OCI-LY7 (cell line): Measurements from ENCODE around the gene PRKCA. TPM values are rescaled to one million over a fixed set of nuclear protein-coding genes. Genes with fewer than 3 reads are reported as not detected.

Experiments used
- BruUV-seq: library from RNA; stranded (reverse); fragments of 400-500 nt; replicated peaks from 2 replicates; lab custom pipeline; 2021; lab: Mats Ljungman, UMichigan
- CTCF ChIA-PET: fragments of 300-600 bp; sonication (Branson Sonifier 250); formaldehyde crosslinking; loops from one replicate; lab custom pipeline; 2022; ENCODE audit warnings: antibody characterized with exemption; ENCODE audit not compliant: unreplicated experiment; lab: Charles Lee
- POLR2A ChIA-PET: fragments of 300-600 bp; sonication (Branson Sonifier 250); formaldehyde crosslinking; loops from one replicate; lab custom pipeline; 2022; ENCODE audit warnings: antibody characterized with exemption; lab: Charles Lee
- DNase-seq: peaks from one replicate; pipeline ENCODE4 v3.0.0-alpha.2; 2015; ENCODE audit warnings: low spot score
- H2AFZ ChIP-seq: fragments of 200-600 bp; sonication (generic), shearing (Covaris generic); 2 replicates; pipeline ENCODE4 v1.6.1; 2014; ENCODE audit warnings: mild to moderate bottlenecking, antibody characterized with exemption, low read length, moderate library complexity
- H3K27ac ChIP-seq: fragments of 200-600 bp; sonication (generic); 2 replicates; pipeline ENCODE4 v1.5.1; 2014; ENCODE audit warnings: mixed run types, low read depth, mild to moderate bottlenecking, moderate library complexity, low read length, inconsistent platforms; ENCODE audit not compliant: poor library complexity, severe bottlenecking
- H3K36me3 ChIP-seq: fragments of 200-600 bp; sonication (generic); 2 replicates; pipeline ENCODE4 v1.6.1; 2014; ENCODE audit warnings: mild to moderate bottlenecking, antibody characterized with exemption, low read length, moderate library complexity, mixed read lengths; ENCODE audit not compliant: insufficient read depth
- H3K4me1 ChIP-seq: fragments of 200-600 bp; sonication (generic); 2 replicates; pipeline ENCODE4 v1.5.1; 2014; ENCODE audit warnings: mild to moderate bottlenecking, low read length; ENCODE audit not compliant: insufficient read depth, poor library complexity, severe bottlenecking
- H3K4me2 ChIP-seq: fragments of 200-600 bp; sonication (generic); 2 replicates; pipeline ENCODE4 v1.6.1; 2014; ENCODE audit warnings: mild to moderate bottlenecking, low read length
- H3K4me3 ChIP-seq: fragments of 200-600 bp; sonication (generic); 2 replicates; pipeline ENCODE4 v1.5.1; 2014; ENCODE audit warnings: mild to moderate bottlenecking, low read depth, low read length; ENCODE audit not compliant: poor library complexity, severe bottlenecking
- H3K79me2 ChIP-seq: fragments of 200-600 bp; sonication (generic); 2 replicates; pipeline ENCODE4 v1.6.1; 2016; ENCODE audit warnings: low read depth, mild to moderate bottlenecking, low read length, moderate library complexity, mixed read lengths; ENCODE audit not compliant: insufficient read depth
- H3K9me2 ChIP-seq: fragments of 200-600 bp; sonication (generic); 2 replicates; pipeline ENCODE4 v1.6.1; 2016; ENCODE audit warnings: mild to moderate bottlenecking, low read length, mixed read lengths; ENCODE audit not compliant: insufficient read depth
- H3K9me3 ChIP-seq: fragments of 200-600 bp; sonication (generic); 2 replicates; pipeline ENCODE4 v1.6.1; 2014; ENCODE audit warnings: mild to moderate bottlenecking, mixed run types, low read length, mixed read lengths
- H4K20me1 ChIP-seq: fragments of 200-600 bp; sonication (generic); 2 replicates; pipeline ENCODE4 v1.6.1; 2014; ENCODE audit warnings: mild to moderate bottlenecking, antibody characterized with exemption, low read length, moderate library complexity, mixed read lengths; ENCODE audit not compliant: insufficient read depth
- EZH2phosphoT487 ChIP-seq: fragments of 200-600 bp; sonication (generic); IDR thresholded peaks from 2 replicates; pipeline ENCODE4 v1.6.1; 2018; ENCODE audit warnings: low read depth, borderline replicate concordance, mild to moderate bottlenecking, mixed run types, antibody characterized with exemption, low read length, moderate library complexity, mixed read lengths
- intact Hi-C: fragments of 100-400 bp; cut with micrococcal nuclease; formaldehyde crosslinking; loops from one replicate; pipeline ENCODE4 v1.10.0; 2022; ENCODE audit not compliant: unreplicated experiment
- total RNA-seq, 2 experiments: library from RNA; depleted of rRNA in 1 of 2; stranded (reverse); fragments of >200 nt in 1 of 2; shearing (Covaris generic) in 1 of 2; gene quantifications; 2 replicates each; pipeline ENCODE4 v1.2.3, GENCODE V29; 2014 to 2022
- TF ChIP-seq, protein P1 (sequence below): fragments of 200-600 bp; sonication (generic); conservative IDR thresholded peaks from 2 replicates; pipeline ENCODE4 v1.5.1; 2014; ENCODE audit warnings: mild to moderate bottlenecking, antibody characterized with exemption, low read length, moderate library complexity, mixed read lengths

The PRKCA gene
- total RNA-seq, 2 experiments from 2014 or later, result 6.6 to 32.1 TPM

GRCh38 chr17:66555605-66556004 lies 253.2 kb downstream of the PRKCA start:
- no peaks in the 10 kb centered on the region for H3K36me3 ChIP-seq
- POLR2A ChIA-PET, result interaction anchor here (0.6 to 1.0 kb wide), 3 partner anchors 11 to 1345 kb away, joined by 3 read pairs; no protein-coding TSS in a partner anchor
- no peak overlapping the region for H3K27ac ChIP-seq
- no peaks in the 10 kb centered on the region for H3K9me2 ChIP-seq
- no peak for DNase-seq
- H3K4me1 ChIP-seq, result no peaks in the 10 kb centered on the region
- CTCF ChIA-PET, result no interaction called here
- BruUV-seq, result no TSS peak
- intact Hi-C loops, result no loop called here
- TF ChIP-seq, protein P1, sequence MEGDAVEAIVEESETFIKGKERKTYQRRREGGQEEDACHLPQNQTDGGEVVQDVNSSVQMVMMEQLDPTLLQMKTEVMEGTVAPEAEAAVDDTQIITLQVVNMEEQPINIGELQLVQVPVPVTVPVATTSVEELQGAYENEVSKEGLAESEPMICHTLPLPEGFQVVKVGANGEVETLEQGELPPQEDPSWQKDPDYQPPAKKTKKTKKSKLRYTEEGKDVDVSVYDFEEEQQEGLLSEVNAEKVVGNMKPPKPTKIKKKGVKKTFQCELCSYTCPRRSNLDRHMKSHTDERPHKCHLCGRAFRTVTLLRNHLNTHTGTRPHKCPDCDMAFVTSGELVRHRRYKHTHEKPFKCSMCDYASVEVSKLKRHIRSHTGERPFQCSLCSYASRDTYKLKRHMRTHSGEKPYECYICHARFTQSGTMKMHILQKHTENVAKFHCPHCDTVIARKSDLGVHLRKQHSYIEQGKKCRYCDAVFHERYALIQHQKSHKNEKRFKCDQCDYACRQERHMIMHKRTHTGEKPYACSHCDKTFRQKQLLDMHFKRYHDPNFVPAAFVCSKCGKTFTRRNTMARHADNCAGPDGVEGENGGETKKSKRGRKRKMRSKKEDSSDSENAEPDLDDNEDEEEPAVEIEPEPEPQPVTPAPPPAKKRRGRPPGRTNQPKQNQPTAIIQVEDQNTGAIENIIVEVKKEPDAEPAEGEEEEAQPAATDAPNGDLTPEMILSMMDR, result no peak
- no peak for TF ChIP-seq EZH2phosphoT487
- H3K4me2 ChIP-seq, result no peak overlapping the region
- H3K4me3 ChIP-seq, result no peak overlapping the region
- H3K79me2 ChIP-seq, result no peaks in the 10 kb centered on the region
- H4K20me1 ChIP-seq, result no peaks in the 10 kb centered on the region
- no peak overlapping the region for H2AFZ ChIP-seq
- no peaks in the 10 kb centered on the region for H3K9me3 ChIP-seq

GRCh38 chr17:66557200-66557599 lies 254.8 kb downstream of the PRKCA start:
- no peaks in the 10 kb centered on the region for H3K4me1 ChIP-seq
- H3K4me2 ChIP-seq, result no peak overlapping the region
- intact Hi-C loops, result no loop called here
- POLR2A ChIA-PET, result no interaction called here
- no peak overlapping the region for H3K27ac ChIP-seq
- TF ChIP-seq, protein P1, result no peak
- TF ChIP-seq EZH2phosphoT487, result no peak
- CTCF ChIA-PET, result no interaction called here
- no peaks in the 10 kb centered on the region for H3K9me2 ChIP-seq
- no peaks in the 10 kb centered on the region for H3K9me3 ChIP-seq
- no peak overlapping the region for H3K4me3 ChIP-seq
- no peak overlapping the region for H2AFZ ChIP-seq
- no TSS peak for BruUV-seq
- DNase-seq, result no peak
- no peaks in the 10 kb centered on the region for H4K20me1 ChIP-seq
- no peaks in the 10 kb centered on the region for H3K36me3 ChIP-seq
- H3K79me2 ChIP-seq, result no peaks in the 10 kb centered on the region

DNA sequence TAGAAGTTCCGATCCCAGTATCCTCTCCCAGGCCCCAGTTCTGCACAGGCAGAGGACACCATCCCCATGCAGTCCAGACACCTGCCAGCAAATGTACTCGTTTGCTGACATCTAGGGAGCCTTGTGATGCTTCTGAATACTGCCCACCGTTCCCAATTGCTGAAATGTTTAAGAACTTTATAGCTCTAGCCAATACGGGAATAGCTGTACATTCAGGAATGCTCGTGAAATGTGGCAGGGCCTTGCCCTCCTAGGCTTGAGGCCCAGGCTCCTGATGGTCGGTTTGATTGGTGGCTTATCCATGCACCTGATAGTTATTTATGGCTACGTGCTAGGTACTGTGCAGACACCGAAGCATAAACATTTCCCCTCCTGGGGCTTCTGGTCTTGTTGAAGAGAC lies 255.5 kb downstream of the PRKCA start:
- DNase-seq, result no peak

More for the DNA sequence above, 255.5 kb downstream of the PRKCA start:
- H3K27ac ChIP-seq, result no peak overlapping the region
- H3K9me3 ChIP-seq, result no peaks in the 10 kb centered on the region
- ChIA-PET CTCF (no interaction called here), POLR2A (no interaction called here)
- H2AFZ ChIP-seq, result no peak overlapping the region
- no peak for TF ChIP-seq EZH2phosphoT487
- TF ChIP-seq, protein P1, result no peak
- H4K20me1 ChIP-seq, result no peaks in the 10 kb centered on the region
- H3K4me3 ChIP-seq, result no peak overlapping the region
- no peaks in the 10 kb centered on the region for H3K79me2 ChIP-seq
- H3K9me2 ChIP-seq, result no peaks in the 10 kb centered on the region
- no TSS peak for BruUV-seq
- intact Hi-C loops, result no loop called here
- no peaks in the 10 kb centered on the region for H3K36me3 ChIP-seq
- no peak overlapping the region for H3K4me2 ChIP-seq
- no peaks in the 10 kb centered on the region for H3K4me1 ChIP-seq
